ENCODE measurements around the gene ADAMTS8. TPM values are rescaled to one million over a fixed set of nuclear protein-coding genes. Genes with fewer than 3 reads are reported as not detected.

Gene ADAMTS8
- total and polyA plus RNA-seq, 2 donors (not counting 3 experiments of a cell fraction or from before 2014, with no cell fraction given) = not detected

DNA sequence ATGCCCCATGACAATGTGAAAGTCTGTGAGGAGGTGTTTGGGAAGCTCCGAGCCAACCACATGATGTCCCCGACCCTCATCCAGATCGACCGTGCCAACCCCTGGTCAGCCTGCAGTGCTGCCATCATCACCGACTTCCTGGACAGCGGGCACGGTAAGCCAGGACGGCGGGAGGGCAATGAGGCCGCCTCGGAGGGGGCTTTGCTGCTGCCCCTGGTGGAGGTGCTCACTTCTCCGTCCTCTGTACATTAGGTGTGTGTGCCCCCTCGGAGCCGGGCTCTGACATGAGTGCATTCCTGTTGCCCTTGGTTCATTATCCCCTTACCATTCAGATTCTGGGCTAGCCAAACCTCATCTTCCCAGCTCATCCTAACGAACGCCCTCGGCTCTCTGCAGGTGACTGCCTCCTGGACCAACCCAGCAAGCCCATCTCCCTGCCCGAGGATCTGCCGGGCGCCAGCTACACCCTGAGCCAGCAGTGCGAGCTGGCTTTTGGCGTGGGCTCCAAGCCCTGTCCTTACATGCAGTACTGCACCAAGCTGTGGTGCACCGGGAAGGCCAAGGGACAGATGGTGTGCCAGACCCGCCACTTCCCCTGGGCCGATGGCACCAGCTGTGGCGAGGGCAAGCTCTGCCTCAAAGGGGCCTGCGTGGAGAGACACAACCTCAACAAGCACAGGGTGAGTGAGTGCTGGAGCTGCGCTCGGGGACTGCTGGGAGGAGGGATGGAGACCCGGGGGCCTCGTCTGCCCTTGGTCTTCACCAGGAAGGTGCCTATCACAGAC is 33.9 kb upstream of the ADAMTS8 start:
- POLR2A ChIA-PET = no interaction called here
- intact Hi-C loops (cut with micrococcal nuclease) = no loop called here
- dilution Hi-C loops (cut with MboI; ENCODE audit: extremely low pct_ligation_motif_present, low sequenced_read_pairs) = no loop called here

More for the DNA sequence above, 33.9 kb upstream of the ADAMTS8 start:
- no peak overlapping the region for H3K4me3 ChIP-seq (replicated peaks in 1 of 3; ENCODE audit: insufficient read depth in 1 of 3, low read depth in 1 of 3, low read length in 3 of 3)
- no peaks in the 10 kb centered on the region for H3K79me2 ChIP-seq (ENCODE audit: control insufficient read depth, insufficient read depth, low read length)
- DNase-seq (ENCODE audit: low read depth, low spot score) (no peak), FAIRE-seq (no peak)
- H4K20me1 ChIP-seq (replicated peaks; ENCODE audit: control insufficient read depth, extremely low read depth, insufficient read depth, low read length) = no peaks in the 10 kb centered on the region
- CTCF ChIA-PET = interaction anchor here (1.1 to 2.2 kb wide), 3 partner anchors 9 to 400 kb away, joined by 3 to 7 read pairs (median 6); no protein-coding TSS in a partner anchor
- no peaks in the 10 kb centered on the region for H3K4me1 ChIP-seq (ENCODE audit: control insufficient read depth, extremely low read depth, insufficient read depth, low read length)
- BruUV-seq (replicated peaks) = no TSS peak
- H3K9me3 ChIP-seq (replicated peaks; ENCODE audit: control insufficient read depth, insufficient read depth, low read length) = no peaks in the 10 kb centered on the region
- no peak overlapping the region for H3K4me2 ChIP-seq (ENCODE audit: insufficient read depth, low read length)
- no peak overlapping the region for H3K27ac ChIP-seq (ENCODE audit: insufficient read depth, low read depth, low read length)
- H3K9me1 ChIP-seq (replicated peaks; ENCODE audit: control insufficient read depth, extremely low read depth, insufficient read depth, low read length) = no peaks in the 10 kb centered on the region
- H3K36me3 ChIP-seq (ENCODE audit: control insufficient read depth in 2 of 2, extremely low read depth in 1 of 2, insufficient read depth in 2 of 2, low read length in 2 of 2) = no peaks in the 10 kb centered on the region
- no peak overlapping the region for H3K9ac ChIP-seq (replicated peaks; ENCODE audit: extremely low read depth, insufficient read depth, low read length)
- TF ChIP-seq GATA2 (IDR thresholded peaks at IDR 0.05; ENCODE audit: insufficient read depth, insufficient read length, low read depth, low read length) = no peak
- TF ChIP-seq MYC (IDR thresholded peaks at IDR 0.05; ENCODE audit: low read depth, low read length) = no peak
- TF ChIP-seq POLR2A (IDR thresholded peaks at IDR 0.05; ENCODE audit: low read depth, low read length) = no peak
- no peak for TF ChIP-seq EZH2 (IDR thresholded peaks at IDR 0.05; ENCODE audit: borderline replicate concordance, low read depth, low read length, severe bottlenecking)
- TF ChIP-seq FOS (IDR thresholded peaks at IDR 0.05; ENCODE audit: borderline replicate concordance, insufficient read depth, low read length) = no peak
- no peak for TF ChIP-seq CTCF (IDR thresholded peaks at IDR 0.05; ENCODE audit: extremely low read depth in 1 of 2, insufficient read depth in 1 of 2, low read depth in 1 of 2, low read length in 2 of 2)
- TF ChIP-seq MAX (IDR thresholded peaks at IDR 0.05; ENCODE audit: insufficient read depth, insufficient read length) = no peak
- TF ChIP-seq JUN (IDR thresholded peaks at IDR 0.05; ENCODE audit: borderline replicate concordance, insufficient read depth, insufficient read length, low read depth) = no peak
- TF ChIP-seq POLR2AphosphoS5 (IDR thresholded peaks at IDR 0.05; ENCODE audit: insufficient read depth, low read depth, low read length) = no peak
- H2AFZ ChIP-seq (ENCODE audit: low read depth, low read length) = no peak overlapping the region
- H3K27me3 ChIP-seq (ENCODE audit: control insufficient read depth in 2 of 2, insufficient read depth in 2 of 2, low read length in 2 of 2) = peaks cover 1 to 2% of the 10 kb centered on the region in 2 experiments

Measured in endothelial cell of umbilical vein (primary cell).